HUES48 (cell line): Measurements from ENCODE around the gene MEG3.

Experiments used
- H3K27ac ChIP-seq: one replicate; pipeline ENCODE4 v1.7.0; 2013; ENCODE audit warnings: low read depth, low read length, inconsistent platforms
- H3K27me3 ChIP-seq: 2 replicates; pipeline ENCODE4 v1.6.1; 2013; ENCODE audit warnings: mild to moderate bottlenecking, low read length; ENCODE audit not compliant: control insufficient read depth, insufficient read depth
- H3K36me3 ChIP-seq: 2 replicates; pipeline ENCODE4 v1.6.1; 2013; ENCODE audit warnings: low read length; ENCODE audit not compliant: control insufficient read depth, insufficient read depth
- H3K4me1 ChIP-seq: 2 replicates; pipeline ENCODE4 v1.6.1; 2013; ENCODE audit warnings: mild to moderate bottlenecking, low read length; ENCODE audit not compliant: control insufficient read depth, insufficient read depth
- H3K4me3 ChIP-seq: 2 replicates; pipeline ENCODE4 v1.5.1; 2013; ENCODE audit warnings: mild to moderate bottlenecking, low read depth, low read length
- H3K9ac ChIP-seq: 2 replicates; pipeline ENCODE4 v1.6.1; 2013; ENCODE audit warnings: mild to moderate bottlenecking, low read depth, low read length, moderate library complexity
- H3K9me3 ChIP-seq: 2 replicates; pipeline ENCODE4 v1.6.1; 2013; ENCODE audit warnings: low read length; ENCODE audit not compliant: control insufficient read depth, insufficient read depth

Gene MEG3

GRCh38 chr14:100887728-100888335 lies 61.9 kb downstream of the MEG3 start:
- H3K9ac ChIP-seq = no peak overlapping the region

GRCh38 chr14:100888789-100889315 lies 62.9 kb downstream of the MEG3 start:
- H3K4me1 ChIP-seq = peaks cover 8% of the 10 kb centered on the region; the same call in 1 of the 2 replicates
- H3K36me3 ChIP-seq = peaks cover 29% of the 10 kb centered on the region
- H3K27ac ChIP-seq = no peak overlapping the region
- H3K4me3 ChIP-seq = no peak overlapping the region
- H3K9me3 ChIP-seq = no peaks in the 10 kb centered on the region
- H3K9ac ChIP-seq = no peak overlapping the region
- H3K27me3 ChIP-seq = no peaks in the 10 kb centered on the region

More at GRCh38 chr14:100887728-100888335, 61.9 kb downstream of the MEG3 start:
- peaks cover 31% of the 10 kb centered on the region for H3K36me3 ChIP-seq
- H3K9me3 ChIP-seq = no peaks in the 10 kb centered on the region
- no peaks in the 10 kb centered on the region for H3K27me3 ChIP-seq
- peaks cover 8% of the 10 kb centered on the region; the same call in 1 of the 2 replicates for H3K4me1 ChIP-seq
- H3K27ac ChIP-seq = no peak overlapping the region
- H3K4me3 ChIP-seq = no peak overlapping the region

- H3K36me3 ChIP-seq = peaks cover 25% of the 10 kb centered on the region
- H3K4me1 ChIP-seq = peaks cover 8% of the 10 kb centered on the region; the same call in 1 of the 2 replicates
- H3K9ac ChIP-seq = no peak overlapping the region
- no peak overlapping the region for H3K4me3 ChIP-seq
- no peaks in the 10 kb centered on the region for H3K27me3 ChIP-seq
- H3K27ac ChIP-seq = no peak overlapping the region
- no peaks in the 10 kb centered on the region for H3K9me3 ChIP-seq
These were observed 63.7 kb downstream of the MEG3 start for GRCh38 chr14:100889641-100890040.

GRCh38 chr14:100890061-100890850 lies 64.3 kb downstream of the MEG3 start:
- Histone ChIP-seq H3K9ac (no peak overlapping the region), H3K9me3 (no peaks in the 10 kb centered on the region), H3K4me3 (no peak overlapping the region), H3K27me3 (no peaks in the 10 kb centered on the region), H3K4me1 (peaks cover 8% of the 10 kb centered on the region; the same call in 1 of the 2 replicates), H3K27ac (no peak overlapping the region), H3K36me3 (peaks cover 31% of the 10 kb centered on the region)

GRCh38 chr14:100891051-100891450 lies 65.1 kb downstream of the MEG3 start:
- Histone ChIP-seq H3K27me3 (no peaks in the 10 kb centered on the region), H3K9ac (no peak overlapping the region), H3K9me3 (no peaks in the 10 kb centered on the region), H3K36me3 (peaks cover 32% of the 10 kb centered on the region), H3K27ac (no peak overlapping the region), H3K4me3 (no peak overlapping the region), H3K4me1 (peaks cover 8% of the 10 kb centered on the region; the same call in 1 of the 2 replicates)

GRCh38 chr14:100891501-100892445 lies 65.9 kb downstream of the MEG3 start:
- peaks cover 26% of the 10 kb centered on the region for H3K36me3 ChIP-seq
- no peak overlapping the region for H3K9ac ChIP-seq
- peaks cover 8% of the 10 kb centered on the region; the same call in 1 of the 2 replicates for H3K4me1 ChIP-seq
- no peaks in the 10 kb centered on the region for H3K27me3 ChIP-seq
- no peak overlapping the region for H3K4me3 ChIP-seq
- no peak overlapping the region for H3K27ac ChIP-seq
- H3K9me3 ChIP-seq = no peaks in the 10 kb centered on the region

GRCh38 chr14:100892496-100893227 lies 66.7 kb downstream of the MEG3 start:
- H3K4me1 ChIP-seq = peaks cover 8% of the 10 kb centered on the region; the same call in 1 of the 2 replicates
- peaks cover 22% of the 10 kb centered on the region for H3K36me3 ChIP-seq
- no peak overlapping the region for H3K27ac ChIP-seq

GRCh38 chr14:100893228-100893601 lies 67.3 kb downstream of the MEG3 start:
- H3K27ac ChIP-seq = no peak overlapping the region
- peaks cover 16% of the 10 kb centered on the region for H3K36me3 ChIP-seq
- H3K9ac ChIP-seq = no peak overlapping the region
- no peaks in the 10 kb centered on the region for H3K9me3 ChIP-seq
- no peak overlapping the region for H3K4me3 ChIP-seq
- no peaks in the 10 kb centered on the region for H3K27me3 ChIP-seq
- peaks cover 4% of the 10 kb centered on the region; the same call in 1 of the 2 replicates for H3K4me1 ChIP-seq

More at GRCh38 chr14:100892496-100893227, 66.7 kb downstream of the MEG3 start:
- no peak overlapping the region for H3K9ac ChIP-seq
- no peak overlapping the region for H3K4me3 ChIP-seq
- H3K9me3 ChIP-seq = no peaks in the 10 kb centered on the region
- H3K27me3 ChIP-seq = no peaks in the 10 kb centered on the region

GRCh38 chr14:100893760-100894159 lies 67.8 kb downstream of the MEG3 start:
- H3K4me3 ChIP-seq = no peak overlapping the region
- no peaks in the 10 kb centered on the region for H3K9me3 ChIP-seq
- peaks cover 9% of the 10 kb centered on the region; the same call in 1 of the 2 replicates for H3K4me1 ChIP-seq
- peaks cover 15% of the 10 kb centered on the region for H3K36me3 ChIP-seq
- H3K27me3 ChIP-seq = no peaks in the 10 kb centered on the region
- no peak overlapping the region for H3K9ac ChIP-seq
- H3K27ac ChIP-seq = no peak overlapping the region

- peaks cover 14% of the 10 kb centered on the region for H3K4me1 ChIP-seq
- H3K4me3 ChIP-seq = no peak overlapping the region
- peaks cover under 1% of the 10 kb centered on the region for H3K27me3 ChIP-seq
- H3K9ac ChIP-seq = no peak overlapping the region
- no peaks in the 10 kb centered on the region for H3K9me3 ChIP-seq
- peaks cover 15% of the 10 kb centered on the region for H3K36me3 ChIP-seq
- H3K27ac ChIP-seq = no peak overlapping the region
These were observed 68.5 kb downstream of the MEG3 start for GRCh38 chr14:100894416-100894815.
